Liver (tissue), 9 donors: ENCODE measurements around the gene KCNJ11. TPM values are rescaled to one million over a fixed set of nuclear protein-coding genes. Genes with fewer than 3 reads are reported as not detected.

Experiments used
- DNase-seq: peaks from one replicate; pipeline ENCODE4 v3.0.0-alpha.2; 2017; ENCODE audit warnings: low spot score
- H3K27ac ChIP-seq, 2 donors: one replicate each; pipeline ENCODE4 v1.7.0; 2013; ENCODE audit warnings: inconsistent platforms in 2 of 2, low read length in 2 of 2, control low read depth in 1 of 2, low read depth in 1 of 2, mild to moderate bottlenecking in 1 of 2
- H3K27me3 ChIP-seq, 4 donors: one replicate each; pipeline versions ENCODE4 v1.6.1 to v1.7.0; 2013; ENCODE audit warnings: low read length in 3 of 4, inconsistent platforms in 1 of 4, mild to moderate bottlenecking in 1 of 4, moderate library complexity in 1 of 4; ENCODE audit not compliant: control insufficient read depth in 4 of 4, insufficient read depth in 4 of 4
- H3K36me3 ChIP-seq, 4 donors: one replicate each; pipeline versions ENCODE4 v1.6.1 to v1.7.0; 2013; ENCODE audit warnings: low read length in 3 of 4, mild to moderate bottlenecking in 3 of 4, low read depth in 1 of 4, moderate library complexity in 1 of 4; ENCODE audit not compliant: control insufficient read depth in 4 of 4, insufficient read depth in 3 of 4
- H3K4me1 ChIP-seq, 4 donors: one replicate each; pipeline versions ENCODE4 v1.6.1 to v1.7.0; 2013; ENCODE audit warnings: low read length in 3 of 4, mild to moderate bottlenecking in 3 of 4, moderate library complexity in 1 of 4; ENCODE audit not compliant: control insufficient read depth in 4 of 4, insufficient read depth in 4 of 4
- H3K4me3 ChIP-seq, 3 donors: one replicate each; pipeline versions ENCODE4 v1.6.1 to v1.7.0; 2013; ENCODE audit warnings: low read length in 3 of 3, control low read depth in 1 of 3, low read depth in 1 of 3, mild to moderate bottlenecking in 1 of 3
- H3K9ac ChIP-seq, 2 donors: one replicate each; pipeline ENCODE4 v1.7.0; 2013; ENCODE audit warnings: low read length in 2 of 2, mild to moderate bottlenecking in 2 of 2, moderate library complexity in 2 of 2, control low read depth in 1 of 2, low read depth in 1 of 2
- H3K9me3 ChIP-seq, 4 donors: one replicate each; pipeline versions ENCODE4 v1.6.1 to v1.7.0; 2013; ENCODE audit warnings: low read length in 3 of 4; ENCODE audit not compliant: control insufficient read depth in 4 of 4
- EGR1 ChIP-seq, 2 donors: IDR thresholded peaks; 2 replicates each; pipeline ENCODE4 v1.6.1; 2016 to 2018; ENCODE audit warnings: antibody characterized with exemption in 2 of 2, low read depth in 2 of 2
- FOXA1 ChIP-seq: IDR thresholded peaks from 2 replicates; pipeline ENCODE4 v1.6.1; 2016; ENCODE audit warnings: antibody characterized with exemption
- FOXA2 ChIP-seq: IDR thresholded peaks from 2 replicates; pipeline ENCODE4 v1.6.1; 2016; ENCODE audit warnings: antibody characterized with exemption
- GABPA ChIP-seq, 2 donors: IDR thresholded peaks in 1 of 2; conservative IDR thresholded peaks in 1 of 2; 2 replicates each; pipeline ENCODE4 v1.6.1; 2016; ENCODE audit warnings: antibody characterized with exemption in 2 of 2, mild to moderate bottlenecking in 1 of 2, moderate library complexity in 1 of 2
- HNF4A ChIP-seq, 2 donors: conservative IDR thresholded peaks; 2 replicates each; pipeline ENCODE4 v1.6.1; 2016; ENCODE audit warnings: antibody characterized with exemption in 2 of 2, mild to moderate bottlenecking in 2 of 2
- HNF4G ChIP-seq: IDR thresholded peaks from 2 replicates; pipeline ENCODE4 v1.6.1; 2016; ENCODE audit warnings: antibody characterized with exemption
- JUND ChIP-seq, 2 donors: IDR thresholded peaks; 2 replicates each; pipeline ENCODE4 v1.6.1; 2016; ENCODE audit warnings: antibody characterized with exemption in 2 of 2
- NR2F2 ChIP-seq: IDR thresholded peaks from 2 replicates; pipeline ENCODE4 v1.6.1; 2016; ENCODE audit warnings: antibody characterized with exemption
- RAD21 ChIP-seq, 2 donors: IDR thresholded peaks; 2 replicates each; pipeline ENCODE4 v1.6.1; 2016; ENCODE audit warnings: antibody characterized with exemption in 2 of 2, mild to moderate bottlenecking in 2 of 2
- RXRA ChIP-seq, 2 donors: IDR thresholded peaks; 2 replicates each; pipeline ENCODE4 v1.6.1; 2017 to 2018; ENCODE audit warnings: antibody characterized with exemption in 2 of 2, mild to moderate bottlenecking in 1 of 2
- SP1 ChIP-seq: IDR thresholded peaks from 2 replicates; pipeline ENCODE4 v1.6.1; 2018; ENCODE audit warnings: antibody characterized with exemption, mild to moderate bottlenecking
- TAF1 ChIP-seq: conservative IDR thresholded peaks from 2 replicates; pipeline ENCODE4 v1.6.1; 2016; ENCODE audit warnings: antibody characterized with exemption, mild to moderate bottlenecking
- YY1 ChIP-seq: IDR thresholded peaks from 2 replicates; pipeline ENCODE4 v1.6.1; 2016; ENCODE audit warnings: antibody characterized with exemption, mild to moderate bottlenecking
- WGBS: extraction: QIAGEN DNeasy Blood & Tissue Kit; methylation state at CpG from one replicate; pipeline ENCODE4 v1.1.7; 2013; 5-methylcytosine and 5-hydroxymethylcytosine counted together
- polyA plus RNA-seq, 2 donors: library from polyadenylated mRNA; stranded (reverse) in 1 of 2; unstranded in 1 of 2; fragments of 200-250 nt in 1 of 2; fragments of >200 nt in 1 of 2; fragmentation: Nextera tagmentation in 1 of 2; extraction: Ambion mirVana in 1 of 2; gene quantifications; one replicate each; pipeline versions ENCODE4 v1.2.1 to v1.2.3, GENCODE V29; 2013 to 2015
- total RNA-seq, 2 donors: library from RNA; depleted of rRNA; stranded (reverse); fragments of >200 nt; gene quantifications; one replicate each; pipeline ENCODE4 v1.2.3, GENCODE V29; 2014
- TF ChIP-seq, protein P1 (sequence below): IDR thresholded peaks from 2 replicates; pipeline ENCODE4 v1.6.1; 2016; ENCODE audit warnings: antibody characterized with exemption, mild to moderate bottlenecking
- TF ChIP-seq, protein P2 (sequence below): IDR thresholded peaks from 2 replicates; pipeline ENCODE4 v1.6.1; 2016; ENCODE audit warnings: antibody characterized with exemption
- TF ChIP-seq, protein P3 (sequence below): IDR thresholded peaks from 2 replicates; pipeline ENCODE4 v1.6.1; 2016; ENCODE audit warnings: antibody characterized with exemption
- TF ChIP-seq, protein P4 (sequence below): IDR thresholded peaks from 2 replicates; pipeline ENCODE4 v1.6.1; 2016; ENCODE audit warnings: antibody characterized with exemption
- TF ChIP-seq, protein P5 (sequence below): fragments of 150-350 bp; IDR thresholded peaks from 2 replicates; pipeline ENCODE4 v1.5.1; 2017; ENCODE audit warnings: improper control_type of control experiment, low read depth, low read length; ENCODE audit not compliant: missing input control
- donor health status: healthy.
- donor health status: healthy.
- donor health status: healthy.
- donor health status: healthy.
- donor health status: healthy.

Gene KCNJ11
- total and polyA plus RNA-seq, 4 donors = 0.28 to 1.1 (median 0.75) TPM; not detected in 1

DNA sequence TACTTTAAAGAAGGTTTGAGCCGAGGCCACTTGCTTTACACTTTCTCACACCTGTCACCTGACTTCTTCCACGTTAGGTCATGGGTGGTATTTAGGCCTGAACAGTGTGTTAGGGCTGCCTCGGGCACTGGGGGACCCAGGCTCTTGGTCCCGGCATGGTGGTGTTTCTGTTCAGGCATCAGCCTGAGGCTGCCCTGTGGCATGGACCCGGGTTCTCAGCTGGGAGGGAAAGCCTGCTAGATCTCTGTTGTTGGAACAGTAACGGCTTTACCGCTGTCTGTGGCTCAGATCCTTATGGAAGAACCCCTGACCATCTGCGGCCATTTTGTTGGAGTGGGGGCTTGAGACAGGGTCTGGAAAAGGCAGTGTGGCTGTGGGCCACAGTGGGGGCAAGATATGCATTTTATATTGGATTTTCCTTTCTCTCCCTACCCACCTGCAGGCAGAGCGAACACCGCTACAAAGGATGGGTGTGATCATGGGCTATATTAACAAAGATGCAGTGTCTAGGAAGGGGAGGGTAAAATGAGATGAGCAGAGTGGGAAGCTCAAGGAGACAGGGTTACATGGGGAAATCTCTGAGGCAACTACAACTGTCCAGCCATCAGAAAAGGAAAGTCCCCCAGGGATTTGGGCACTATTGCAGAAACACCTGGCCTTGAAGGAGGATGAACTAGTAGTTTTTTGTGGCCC lies 1.6 kb upstream of the KCNJ11 start:
- no peak overlapping the region for H3K9ac ChIP-seq
- peaks cover 0 to 3% (median 1%) of the 10 kb centered on the region in 4 donors for H3K4me1 ChIP-seq
- H3K36me3 ChIP-seq = no peaks in the 10 kb centered on the region
- no peak for DNase-seq
- no peak overlapping the region for H3K4me3 ChIP-seq
- no peak overlapping the region for H3K27ac ChIP-seq
- no peaks in the 10 kb centered on the region for H3K27me3 ChIP-seq
- no peaks in the 10 kb centered on the region for H3K9me3 ChIP-seq
- 72% methylated on average over 10 of the region's 10 CpGs for WGBS
- TF ChIP-seq, protein P1, sequence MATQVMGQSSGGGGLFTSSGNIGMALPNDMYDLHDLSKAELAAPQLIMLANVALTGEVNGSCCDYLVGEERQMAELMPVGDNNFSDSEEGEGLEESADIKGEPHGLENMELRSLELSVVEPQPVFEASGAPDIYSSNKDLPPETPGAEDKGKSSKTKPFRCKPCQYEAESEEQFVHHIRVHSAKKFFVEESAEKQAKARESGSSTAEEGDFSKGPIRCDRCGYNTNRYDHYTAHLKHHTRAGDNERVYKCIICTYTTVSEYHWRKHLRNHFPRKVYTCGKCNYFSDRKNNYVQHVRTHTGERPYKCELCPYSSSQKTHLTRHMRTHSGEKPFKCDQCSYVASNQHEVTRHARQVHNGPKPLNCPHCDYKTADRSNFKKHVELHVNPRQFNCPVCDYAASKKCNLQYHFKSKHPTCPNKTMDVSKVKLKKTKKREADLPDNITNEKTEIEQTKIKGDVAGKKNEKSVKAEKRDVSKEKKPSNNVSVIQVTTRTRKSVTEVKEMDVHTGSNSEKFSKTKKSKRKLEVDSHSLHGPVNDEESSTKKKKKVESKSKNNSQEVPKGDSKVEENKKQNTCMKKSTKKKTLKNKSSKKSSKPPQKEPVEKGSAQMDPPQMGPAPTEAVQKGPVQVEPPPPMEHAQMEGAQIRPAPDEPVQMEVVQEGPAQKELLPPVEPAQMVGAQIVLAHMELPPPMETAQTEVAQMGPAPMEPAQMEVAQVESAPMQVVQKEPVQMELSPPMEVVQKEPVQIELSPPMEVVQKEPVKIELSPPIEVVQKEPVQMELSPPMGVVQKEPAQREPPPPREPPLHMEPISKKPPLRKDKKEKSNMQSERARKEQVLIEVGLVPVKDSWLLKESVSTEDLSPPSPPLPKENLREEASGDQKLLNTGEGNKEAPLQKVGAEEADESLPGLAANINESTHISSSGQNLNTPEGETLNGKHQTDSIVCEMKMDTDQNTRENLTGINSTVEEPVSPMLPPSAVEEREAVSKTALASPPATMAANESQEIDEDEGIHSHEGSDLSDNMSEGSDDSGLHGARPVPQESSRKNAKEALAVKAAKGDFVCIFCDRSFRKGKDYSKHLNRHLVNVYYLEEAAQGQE = no peak
- no peak for TF ChIP-seq NR2F2

DNA sequence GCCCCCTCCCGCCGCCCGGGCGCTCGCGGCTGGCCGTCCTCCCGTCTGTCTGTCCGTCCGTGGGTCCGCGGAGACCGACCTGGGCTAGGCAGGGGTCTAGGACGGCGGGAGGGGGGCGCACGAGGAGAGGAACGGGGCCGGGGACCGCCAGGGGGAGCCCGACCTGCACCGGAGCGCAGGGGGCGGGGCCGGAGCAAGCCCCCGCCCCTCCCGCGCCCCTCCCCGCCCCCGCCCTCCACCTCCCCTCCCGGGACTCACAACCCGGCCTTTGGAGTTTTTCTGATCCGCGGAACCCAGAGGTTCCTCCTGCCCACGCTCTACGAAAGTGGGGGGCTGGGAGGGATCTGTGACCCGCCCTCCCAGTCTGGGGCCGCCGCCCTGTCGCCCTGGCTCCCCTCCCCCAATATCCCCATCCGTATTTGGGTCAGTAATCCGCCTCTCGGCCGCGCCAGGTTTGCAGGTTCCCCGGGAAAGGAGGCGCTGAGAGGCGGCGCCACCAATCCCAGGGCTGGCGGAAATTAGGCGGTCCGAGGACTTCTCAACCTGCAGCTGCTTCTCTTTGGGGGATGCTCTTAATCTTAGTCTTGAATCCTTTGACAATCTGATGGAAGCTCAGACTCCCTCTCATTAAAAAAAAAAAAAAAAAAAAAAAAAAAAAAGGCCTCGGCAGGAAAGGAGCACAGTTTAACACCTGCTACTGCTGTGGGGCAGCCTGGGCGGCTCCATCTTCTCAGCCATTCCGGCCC lies 925 bp upstream of the KCNJ11 start:
- 3% methylated on average over 55 of the region's 55 CpGs for WGBS

More for the DNA sequence above, 925 bp upstream of the KCNJ11 start:
- H3K4me1 ChIP-seq = peaks cover 0 to 3% (median 1%) of the 10 kb centered on the region in 4 donors
- H3K4me3 ChIP-seq = peak overlapping the region in 2 of 3 donors; percentile 53 to 73
- no peaks in the 10 kb centered on the region for H3K36me3 ChIP-seq
- H3K27ac ChIP-seq = peak overlapping the region in 1 of 2 donors; percentile 29
- no peaks in the 10 kb centered on the region for H3K27me3 ChIP-seq
- H3K9me3 ChIP-seq = no peaks in the 10 kb centered on the region
- DNase-seq = peak; percentile 76
- TF ChIP-seq HNF4A (conservative IDR thresholded peaks at IDR 0.05) = peak; percentile 24 to 43
- no peak for TF ChIP-seq JUND (IDR thresholded peaks at IDR 0.05)
- TF ChIP-seq SP1 = peak; percentile 50
- peak in 1 of 2 donors; percentile 52 for TF ChIP-seq RAD21 (IDR thresholded peaks at IDR 0.05)
- TF ChIP-seq, protein P2, sequence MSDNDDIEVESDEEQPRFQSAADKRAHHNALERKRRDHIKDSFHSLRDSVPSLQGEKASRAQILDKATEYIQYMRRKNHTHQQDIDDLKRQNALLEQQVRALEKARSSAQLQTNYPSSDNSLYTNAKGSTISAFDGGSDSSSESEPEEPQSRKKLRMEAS = no peak
- TF ChIP-seq, protein P3, sequence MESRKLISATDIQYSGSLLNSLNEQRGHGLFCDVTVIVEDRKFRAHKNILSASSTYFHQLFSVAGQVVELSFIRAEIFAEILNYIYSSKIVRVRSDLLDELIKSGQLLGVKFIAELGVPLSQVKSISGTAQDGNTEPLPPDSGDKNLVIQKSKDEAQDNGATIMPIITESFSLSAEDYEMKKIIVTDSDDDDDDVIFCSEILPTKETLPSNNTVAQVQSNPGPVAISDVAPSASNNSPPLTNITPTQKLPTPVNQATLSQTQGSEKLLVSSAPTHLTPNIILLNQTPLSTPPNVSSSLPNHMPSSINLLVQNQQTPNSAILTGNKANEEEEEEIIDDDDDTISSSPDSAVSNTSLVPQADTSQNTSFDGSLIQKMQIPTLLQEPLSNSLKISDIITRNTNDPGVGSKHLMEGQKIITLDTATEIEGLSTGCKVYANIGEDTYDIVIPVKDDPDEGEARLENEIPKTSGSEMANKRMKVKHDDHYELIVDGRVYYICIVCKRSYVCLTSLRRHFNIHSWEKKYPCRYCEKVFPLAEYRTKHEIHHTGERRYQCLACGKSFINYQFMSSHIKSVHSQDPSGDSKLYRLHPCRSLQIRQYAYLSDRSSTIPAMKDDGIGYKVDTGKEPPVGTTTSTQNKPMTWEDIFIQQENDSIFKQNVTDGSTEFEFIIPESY = no peak
- no peak for TF ChIP-seq NR2F2
- TF ChIP-seq RXRA (IDR thresholded peaks at IDR 0.05) = peak in 1 of 2 donors; percentile 20
- no peak for TF ChIP-seq HNF4G
- TF ChIP-seq, protein P4, sequence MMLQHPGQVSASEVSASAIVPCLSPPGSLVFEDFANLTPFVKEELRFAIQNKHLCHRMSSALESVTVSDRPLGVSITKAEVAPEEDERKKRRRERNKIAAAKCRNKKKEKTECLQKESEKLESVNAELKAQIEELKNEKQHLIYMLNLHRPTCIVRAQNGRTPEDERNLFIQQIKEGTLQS = no peak
- TF ChIP-seq, protein P1 = no peak
- TF ChIP-seq FOXA1 = no peak
- TF ChIP-seq FOXA2 = no peak
- no peak for TF ChIP-seq TAF1
- TF ChIP-seq EGR1 (IDR thresholded peaks at IDR 0.05; ENCODE audit: low read depth in 2 of 2) = no peak
- no peak for TF ChIP-seq YY1
- no peak for TF ChIP-seq GABPA (IDR thresholded peaks at IDR 0.05 in 1 of 2, conservative IDR thresholded peaks at IDR 0.05 in 1 of 2)
- TF ChIP-seq, protein P5, sequence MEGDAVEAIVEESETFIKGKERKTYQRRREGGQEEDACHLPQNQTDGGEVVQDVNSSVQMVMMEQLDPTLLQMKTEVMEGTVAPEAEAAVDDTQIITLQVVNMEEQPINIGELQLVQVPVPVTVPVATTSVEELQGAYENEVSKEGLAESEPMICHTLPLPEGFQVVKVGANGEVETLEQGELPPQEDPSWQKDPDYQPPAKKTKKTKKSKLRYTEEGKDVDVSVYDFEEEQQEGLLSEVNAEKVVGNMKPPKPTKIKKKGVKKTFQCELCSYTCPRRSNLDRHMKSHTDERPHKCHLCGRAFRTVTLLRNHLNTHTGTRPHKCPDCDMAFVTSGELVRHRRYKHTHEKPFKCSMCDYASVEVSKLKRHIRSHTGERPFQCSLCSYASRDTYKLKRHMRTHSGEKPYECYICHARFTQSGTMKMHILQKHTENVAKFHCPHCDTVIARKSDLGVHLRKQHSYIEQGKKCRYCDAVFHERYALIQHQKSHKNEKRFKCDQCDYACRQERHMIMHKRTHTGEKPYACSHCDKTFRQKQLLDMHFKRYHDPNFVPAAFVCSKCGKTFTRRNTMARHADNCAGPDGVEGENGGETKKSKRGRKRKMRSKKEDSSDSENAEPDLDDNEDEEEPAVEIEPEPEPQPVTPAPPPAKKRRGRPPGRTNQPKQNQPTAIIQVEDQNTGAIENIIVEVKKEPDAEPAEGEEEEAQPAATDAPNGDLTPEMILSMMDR = peak; percentile 55
- no peak overlapping the region for H3K9ac ChIP-seq
